SK-N-MC (cell line): ENCODE data around the gene BRI3.

Experiments used
- EZH2 ChIP-seq: fragments of 200-600 bp; sonication (generic); IDR thresholded peaks from one replicate; pipeline ENCODE4 v1.6.1; 2017; ENCODE audit warnings: antibody characterized with exemption
- POLR2AphosphoS5 ChIP-seq: IDR thresholded peaks from 2 replicates; pipeline ENCODE4 v1.6.1; 2012; ENCODE audit warnings: mild to moderate bottlenecking, low read depth, low read length, borderline replicate concordance

- no peak for TF ChIP-seq EZH2
- no peak for TF ChIP-seq POLR2AphosphoS5
These were observed 26.4 kb upstream of the BRI3 start for GRCh38 chr7:98254951-98255610.
